Neural crest cell (in vitro differentiated cells): ENCODE measurements around the gene SSH2. TPM values are rescaled to one million over a fixed set of nuclear protein-coding genes. Genes with fewer than 3 reads are reported as not detected.

Experiments
- DNase-seq: peaks from one replicate; pipeline ENCODE4 v3.0.0; 2021; ENCODE audit warnings: low read depth, mixed read lengths, low spot score
- H3K27ac Mint-ChIP-seq: one replicate; pipeline ENCODE4 v1.8.0; 2021; ENCODE audit warnings: mild to moderate bottlenecking, mixed read lengths; ENCODE audit not compliant: unreplicated experiment
- H3K27me3 Mint-ChIP-seq: 2 replicates; pipeline ENCODE4 v1.8.0; 2021; ENCODE audit warnings: low read depth, mild to moderate bottlenecking, mixed read lengths
- H3K36me3 Mint-ChIP-seq: 2 replicates; pipeline ENCODE4 v1.8.0; 2021; ENCODE audit warnings: low read depth, mild to moderate bottlenecking, mixed read lengths
- H3K4me1 Mint-ChIP-seq: 2 replicates; pipeline ENCODE4 v1.8.0; 2021; ENCODE audit warnings: mixed read lengths
- H3K4me3 Mint-ChIP-seq: one replicate; pipeline ENCODE4 v1.8.0; 2021; ENCODE audit warnings: mild to moderate bottlenecking, mixed read lengths
- H3K9me3 Mint-ChIP-seq: 2 replicates; pipeline ENCODE4 v1.8.0; 2021; ENCODE audit warnings: mixed read lengths
- CTCF ChIP-seq: fragments of 200-600 bp; sonication (generic); conservative IDR thresholded peaks from 2 replicates; pipeline ENCODE4 v1.5.0; 2021; ENCODE audit warnings: antibody characterized with exemption, mild to moderate bottlenecking
- total RNA-seq: library from RNA; stranded (reverse); gene quantifications from 2 replicates; pipeline ENCODE4 v1.2.1, GENCODE V29; 2021

SSH2 gene
- total RNA-seq, 1 donor from 2014 or later: 29.2 TPM

DNA sequence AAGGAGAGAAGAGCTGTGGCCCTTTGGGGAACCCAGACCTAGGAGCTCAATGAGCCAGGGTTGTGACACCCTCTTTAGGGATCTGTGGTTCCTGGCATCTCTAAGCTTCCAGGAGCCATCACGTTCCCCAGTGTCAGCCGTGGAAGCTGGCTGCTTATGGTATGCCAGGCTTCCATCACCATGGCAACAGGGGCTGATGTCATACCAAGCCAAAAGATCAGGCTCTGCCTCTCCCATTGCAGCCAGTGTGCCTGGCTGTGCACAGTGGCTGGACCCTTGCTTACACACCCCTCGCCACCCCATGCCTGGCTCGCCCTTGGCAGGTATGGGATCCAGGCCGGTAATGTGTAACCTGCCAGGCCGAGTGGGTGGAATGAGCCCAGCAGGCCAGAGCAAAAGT, 91.1 kb downstream of the SSH2 start:
- H3K4me3 Mint-ChIP-seq: no peak overlapping the region
- no peaks in the 10 kb centered on the region for H3K9me3 Mint-ChIP-seq
- no peak overlapping the region for H3K27ac Mint-ChIP-seq
- peaks cover 5% of the 10 kb centered on the region for H3K4me1 Mint-ChIP-seq
- no peak for TF ChIP-seq CTCF
- H3K27me3 Mint-ChIP-seq: no peaks in the 10 kb centered on the region
- H3K36me3 Mint-ChIP-seq: no peaks in the 10 kb centered on the region
- DNase-seq: peak; percentile 3

DNA sequence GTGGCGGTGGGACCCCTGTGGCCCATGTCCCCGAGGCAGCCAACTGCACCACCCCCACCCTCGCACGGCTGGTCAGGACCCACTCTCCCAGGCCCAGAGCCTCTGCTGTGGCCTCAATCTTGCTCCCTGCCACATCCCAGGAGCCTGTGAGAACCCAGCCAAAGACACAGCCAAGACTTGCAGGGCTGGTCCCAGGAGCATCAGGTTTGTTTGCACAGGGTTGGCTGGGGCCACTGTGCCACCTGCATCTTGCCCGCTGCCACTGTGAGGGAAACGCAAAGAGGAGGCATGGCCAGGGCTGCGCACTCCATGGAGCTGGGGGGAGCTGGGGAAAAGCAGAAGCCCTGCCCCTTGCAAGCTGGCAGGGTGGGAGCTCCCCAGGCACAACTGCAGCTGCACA, 92.5 kb downstream of the SSH2 start:
- DNase-seq: no peak
- no peak overlapping the region for H3K27ac Mint-ChIP-seq
- H3K36me3 Mint-ChIP-seq: no peaks in the 10 kb centered on the region
- H3K9me3 Mint-ChIP-seq: no peaks in the 10 kb centered on the region
- no peak overlapping the region for H3K4me3 Mint-ChIP-seq
- no peak for TF ChIP-seq CTCF
- peaks cover 5% of the 10 kb centered on the region for H3K4me1 Mint-ChIP-seq
- H3K27me3 Mint-ChIP-seq: no peaks in the 10 kb centered on the region

- peaks cover 5% of the 10 kb centered on the region for H3K4me1 Mint-ChIP-seq
- DNase-seq: no peak
- TF ChIP-seq CTCF: no peak
- H3K36me3 Mint-ChIP-seq: no peaks in the 10 kb centered on the region
- no peak overlapping the region for H3K27ac Mint-ChIP-seq
- H3K27me3 Mint-ChIP-seq: no peaks in the 10 kb centered on the region
- H3K9me3 Mint-ChIP-seq: no peaks in the 10 kb centered on the region
- no peak overlapping the region for H3K4me3 Mint-ChIP-seq
Observed at GRCh38 chr17:29836643-29837042, 93.4 kb downstream of the SSH2 start.

GRCh38 chr17:29835435-29836351, 94.3 kb downstream of the SSH2 start:
- no peaks in the 10 kb centered on the region for H3K9me3 Mint-ChIP-seq
- H3K27me3 Mint-ChIP-seq: no peaks in the 10 kb centered on the region
- peaks cover 5% of the 10 kb centered on the region for H3K4me1 Mint-ChIP-seq
- H3K36me3 Mint-ChIP-seq: no peaks in the 10 kb centered on the region
- TF ChIP-seq CTCF: no peak
- no peak for DNase-seq
- no peak overlapping the region for H3K27ac Mint-ChIP-seq
- no peak overlapping the region for H3K4me3 Mint-ChIP-seq

DNA sequence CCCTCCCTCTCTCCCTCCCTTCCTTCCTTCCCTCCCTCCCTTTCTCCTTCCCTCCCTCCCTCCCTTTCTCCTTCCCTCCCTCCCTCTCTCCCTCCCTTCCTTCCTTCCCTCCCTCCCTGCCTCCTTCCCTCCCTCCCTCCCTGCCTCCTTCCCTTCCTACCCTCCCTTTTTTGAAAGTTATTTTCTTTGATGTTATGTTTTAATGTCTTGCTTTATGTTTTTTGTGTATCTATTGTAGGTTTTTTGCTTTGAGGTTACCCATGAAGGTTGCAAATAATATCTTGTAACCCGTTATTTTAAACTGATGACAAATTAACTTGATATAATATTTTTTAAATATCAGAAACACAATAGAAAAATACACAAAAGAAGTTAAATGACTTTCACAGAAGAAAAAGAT, 96.2 kb downstream of the SSH2 start:
- Mint-ChIP-seq H3K27me3 (no peaks in the 10 kb centered on the region), H3K9me3 (no peaks in the 10 kb centered on the region), H3K36me3 (no peaks in the 10 kb centered on the region), H3K4me1 (peaks cover 10% of the 10 kb centered on the region), H3K27ac (no peak overlapping the region), H3K4me3 (no peak overlapping the region)
- no peak for DNase-seq
- TF ChIP-seq CTCF: no peak
